SJCRH30 (cell line): ENCODE results near the gene EIF2AK2. TPM values are rescaled to one million over a fixed set of nuclear protein-coding genes. Genes with fewer than 3 reads are reported as not detected.

ENCODE experiments used
- DNase-seq, 2 experiments: peaks; one replicate each; pipeline ENCODE4 v3.0.0-alpha.2; 2015 to 2020
- H3K27ac ChIP-seq: fragments of 250-450 bp; sonication (Bioruptor Pico); 2 replicates; pipeline ENCODE4 v1.5.1; 2020; ENCODE audit warnings: mild to moderate bottlenecking, moderate library complexity
- H3K27me3 ChIP-seq: fragments of 250-450 bp; sonication (Bioruptor Pico); 2 replicates; pipeline ENCODE4 v1.5.1; 2020; ENCODE audit warnings: mild to moderate bottlenecking, moderate library complexity
- H3K36me3 ChIP-seq: fragments of 250-450 bp; sonication (Bioruptor Pico); 2 replicates; pipeline ENCODE4 v1.5.1; 2020; ENCODE audit warnings: mild to moderate bottlenecking, moderate library complexity
- H3K4me1 ChIP-seq: fragments of 250-450 bp; sonication (Bioruptor Pico); 2 replicates; pipeline ENCODE4 v1.5.1; 2020; ENCODE audit warnings: mild to moderate bottlenecking, moderate library complexity
- H3K4me3 ChIP-seq: fragments of 250-450 bp; sonication (Bioruptor Pico); 2 replicates; pipeline ENCODE4 v1.5.1; 2020; ENCODE audit warnings: mild to moderate bottlenecking, moderate library complexity
- H3K9me3 ChIP-seq: fragments of 250-450 bp; sonication (Bioruptor Pico); replicated peaks from 2 replicates; pipeline ENCODE4 v1.5.1; 2020; ENCODE audit warnings: mild to moderate bottlenecking, moderate library complexity
- total RNA-seq: library from RNA; depleted of rRNA; stranded (reverse); fragments of >200 nt; shearing (Covaris generic); gene quantifications from 2 replicates; pipeline ENCODE4 v1.2.3, GENCODE V29; 2014

EIF2AK2 gene
- total RNA-seq, 1 experiment from 2014 or later = 46.0 TPM

DNA sequence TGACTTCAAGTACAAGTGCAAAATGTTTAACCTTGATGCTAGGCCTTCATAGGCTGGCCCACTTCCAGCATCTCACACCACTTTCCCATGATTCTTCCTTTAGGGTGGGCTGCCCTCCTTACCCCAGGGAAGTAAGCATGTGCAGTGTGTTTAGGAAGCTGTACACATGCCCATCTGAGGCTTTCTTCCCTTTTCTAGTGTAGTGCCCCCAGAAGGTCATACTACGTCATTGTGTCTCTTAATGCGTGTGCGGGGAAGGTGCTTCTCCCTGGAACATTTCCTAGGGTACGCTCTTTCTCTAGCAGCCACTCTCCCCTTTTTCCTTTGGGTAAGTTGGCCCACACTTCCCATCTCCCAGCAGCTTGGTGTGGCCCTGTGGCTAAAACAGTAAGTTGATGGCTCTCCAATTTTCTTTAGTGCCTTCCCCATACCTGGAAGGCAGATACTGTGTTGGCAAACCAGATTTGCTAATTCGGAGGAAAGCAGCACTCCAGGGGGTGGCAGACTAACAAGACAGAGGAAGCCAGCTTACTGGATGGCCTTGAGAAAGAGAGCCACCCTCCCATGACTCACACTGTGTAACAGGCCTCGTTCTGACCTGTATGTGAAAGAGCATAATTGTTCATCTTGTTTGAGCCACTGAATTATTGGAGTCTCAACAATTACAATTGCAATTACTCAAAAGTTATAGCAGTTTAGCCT, 32.8 kb upstream of the EIF2AK2 start:
- no peak overlapping the region for H3K27ac ChIP-seq
- H3K9me3 ChIP-seq = no peaks in the 10 kb centered on the region
- no peak overlapping the region for H3K4me3 ChIP-seq
- H3K36me3 ChIP-seq = no peaks in the 10 kb centered on the region
- no peaks in the 10 kb centered on the region for H3K4me1 ChIP-seq
- H3K27me3 ChIP-seq = no peaks in the 10 kb centered on the region
- DNase-seq = peak in 1 of 2 experiments; percentile 42

DNA sequence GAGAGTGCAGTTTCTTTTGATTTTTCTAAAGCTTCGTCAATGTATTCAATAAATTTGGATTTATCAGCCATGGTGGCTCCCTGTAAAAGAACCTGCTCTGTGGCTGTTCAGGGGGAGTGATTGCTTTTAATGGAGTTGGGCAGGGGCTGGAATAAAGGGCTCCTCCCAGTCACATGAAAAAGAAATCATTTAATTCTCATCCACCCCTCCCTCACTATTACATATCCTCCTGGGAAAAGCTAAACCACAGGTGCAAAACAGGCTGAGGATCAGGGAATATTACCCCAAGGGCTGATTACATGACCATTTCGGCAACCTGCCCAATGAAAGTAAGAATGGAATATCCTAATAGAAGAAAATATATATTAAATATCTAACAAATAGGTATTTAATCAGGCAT, 31.8 kb upstream of the EIF2AK2 start, which contains the start of gene SULT6B1:
TSS of gene SULT6B1 (minus strand) at position 101 of the 400 bp plus-strand sequence. CDS start at position 71, 30 bp downstream.
- H3K4me1 ChIP-seq = no peaks in the 10 kb centered on the region
- H3K9me3 ChIP-seq = no peaks in the 10 kb centered on the region
- no peaks in the 10 kb centered on the region for H3K27me3 ChIP-seq
- no peak within 1 kb of the TSS for H3K27ac ChIP-seq
- no peak within 1 kb of the TSS for H3K4me3 ChIP-seq
- DNase-seq = no peak
- H3K36me3 ChIP-seq = no peaks in the 10 kb centered on the region

DNA sequence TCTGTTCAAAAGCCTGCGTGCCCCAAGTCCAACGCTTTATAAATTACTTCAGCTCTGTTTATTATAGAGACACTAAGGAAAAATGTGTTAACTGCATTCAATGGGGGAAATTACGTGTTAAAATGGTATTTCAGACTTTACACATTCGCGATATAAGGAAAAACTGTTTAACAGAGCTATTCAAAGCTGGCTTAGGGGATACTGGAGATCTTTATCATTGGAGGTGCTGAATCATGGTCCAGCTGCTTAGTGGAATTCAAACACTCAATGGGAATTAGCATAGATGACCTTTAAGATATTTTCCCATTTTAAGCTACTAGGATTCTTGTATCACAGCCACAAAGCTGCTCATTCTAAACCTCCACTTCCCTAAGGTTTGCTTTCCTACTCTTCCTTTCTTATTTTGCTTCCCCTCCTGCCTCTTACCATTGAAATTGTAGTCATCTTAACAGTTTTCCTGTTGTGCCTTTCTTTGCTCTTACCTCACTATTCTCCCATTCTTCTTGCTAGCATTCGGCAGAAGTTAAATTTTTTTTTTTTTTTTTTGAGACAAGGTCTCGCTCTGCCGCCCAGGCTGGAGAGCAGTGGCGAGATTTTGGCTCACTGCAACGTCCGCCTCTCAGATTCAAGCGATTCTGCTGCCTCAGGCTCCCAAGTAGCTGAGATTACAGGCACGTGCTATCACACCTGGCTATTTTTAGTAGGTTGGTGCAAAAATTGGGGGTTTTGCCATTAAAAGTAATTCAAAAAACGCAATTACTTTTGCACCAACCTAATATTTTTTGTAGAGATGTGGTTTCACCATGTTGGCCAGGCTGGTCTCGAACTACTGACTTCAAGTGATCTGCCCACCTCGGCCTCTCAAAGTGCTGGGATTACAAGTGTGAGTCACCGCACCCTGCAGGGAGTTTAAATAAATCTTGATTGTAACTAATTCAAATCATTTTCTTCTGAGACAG, 25.2 kb upstream of the EIF2AK2 start:
- H3K4me1 ChIP-seq = no peaks in the 10 kb centered on the region
- no peak overlapping the region for H3K27ac ChIP-seq
- no peaks in the 10 kb centered on the region for H3K9me3 ChIP-seq
- DNase-seq = peak; percentile 22 to 61
- H3K36me3 ChIP-seq = no peaks in the 10 kb centered on the region
- 0 out of 2 replicates have a peak, but pooled peaks cover 3% of the 10 kb centered on the region for H3K27me3 ChIP-seq
- H3K4me3 ChIP-seq = no peak overlapping the region

DNA sequence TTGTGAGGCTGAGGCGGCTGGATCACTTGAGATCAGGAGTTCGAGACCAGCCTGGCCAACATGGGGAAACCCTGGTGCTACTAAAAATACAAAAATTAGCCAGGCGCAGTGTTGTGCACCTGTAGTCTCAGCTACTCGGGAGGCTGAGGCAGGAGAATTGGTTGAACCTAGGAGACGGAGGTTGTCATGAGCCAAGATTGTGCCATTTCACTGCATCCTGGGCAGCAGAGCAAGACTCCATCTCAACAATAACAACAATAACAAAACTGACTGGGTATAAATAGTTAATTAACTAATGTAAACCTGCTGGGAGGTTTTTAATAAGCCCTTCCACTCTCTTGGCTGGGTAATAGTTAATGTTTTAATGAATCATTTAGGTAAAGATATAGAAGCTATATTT, 23.9 kb upstream of the EIF2AK2 start:
- H3K4me1 ChIP-seq = no peaks in the 10 kb centered on the region

DNA sequence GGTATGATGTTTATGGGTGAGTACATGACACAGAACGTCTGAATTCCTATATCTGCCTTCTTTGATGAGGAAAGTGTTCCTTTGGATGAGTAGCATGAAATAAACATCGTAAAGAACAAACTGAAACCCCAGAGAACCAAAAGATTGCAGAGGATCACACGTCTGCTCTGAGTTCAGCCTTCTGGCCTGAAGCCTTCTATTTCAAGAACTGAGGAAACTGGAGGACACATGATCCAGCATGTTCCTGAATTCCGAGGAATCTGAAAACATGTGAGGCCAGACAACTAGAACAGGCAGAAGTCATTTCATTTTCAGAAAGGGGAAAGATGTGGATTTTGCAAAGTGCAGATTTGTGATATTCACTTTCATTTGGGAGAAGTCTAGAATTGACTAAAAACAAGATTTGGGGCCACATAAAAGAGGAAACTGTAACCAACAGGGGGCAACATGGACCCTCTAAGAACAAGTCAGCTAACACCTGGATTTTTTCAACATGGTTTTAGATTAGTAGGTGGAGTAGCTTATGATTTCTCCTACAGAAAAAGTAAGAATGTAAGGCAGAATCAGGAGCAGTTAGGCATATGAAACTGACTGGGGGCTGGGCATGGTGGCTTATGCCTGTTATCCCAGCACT, 23.3 kb upstream of the EIF2AK2 start:
- no peaks in the 10 kb centered on the region for H3K4me1 ChIP-seq
- no peak overlapping the region for H3K4me3 ChIP-seq
- no peaks in the 10 kb centered on the region for H3K36me3 ChIP-seq
- H3K27me3 ChIP-seq = 0 out of 2 replicates have a peak, but pooled peaks cover 6% of the 10 kb centered on the region
- no peak overlapping the region for H3K27ac ChIP-seq
- DNase-seq = no peak
- H3K9me3 ChIP-seq = no peaks in the 10 kb centered on the region

More for the DNA sequence above, 23.9 kb upstream of the EIF2AK2 start:
- Histone ChIP-seq H3K9me3 (no peaks in the 10 kb centered on the region), H3K27me3 (0 out of 2 replicates have a peak, but pooled peaks cover 6% of the 10 kb centered on the region), H3K4me3 (no peak overlapping the region), H3K36me3 (no peaks in the 10 kb centered on the region), H3K27ac (no peak overlapping the region)
- DNase-seq = no peak

DNA sequence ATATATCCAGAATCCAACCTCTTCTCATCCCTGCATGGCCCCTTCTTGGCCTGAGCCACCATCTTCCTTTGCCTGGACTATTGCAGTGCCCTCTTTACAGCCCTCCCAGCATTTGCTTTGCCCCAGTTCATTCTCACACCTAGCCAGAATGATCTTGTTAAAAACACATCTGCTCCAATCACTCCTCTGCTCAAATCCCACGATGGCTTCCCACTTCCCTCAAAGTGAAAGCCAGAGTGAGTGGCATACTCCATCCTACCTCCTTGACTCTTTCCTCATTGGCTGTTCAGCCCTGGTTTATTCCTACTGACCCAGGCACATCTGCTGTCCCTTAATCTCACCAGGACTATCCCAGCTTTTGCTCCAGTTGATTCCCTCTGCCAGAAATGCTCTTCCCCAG, 17.0 kb upstream of the EIF2AK2 start:
- no peaks in the 10 kb centered on the region for H3K9me3 ChIP-seq
- peak; percentile 29 to 62 for DNase-seq
- H3K4me3 ChIP-seq = no peak overlapping the region
- H3K27me3 ChIP-seq = 0 out of 2 replicates have a peak, but pooled peaks cover 3% of the 10 kb centered on the region
- no peak overlapping the region for H3K27ac ChIP-seq
- H3K36me3 ChIP-seq = no peaks in the 10 kb centered on the region
- H3K4me1 ChIP-seq = no peaks in the 10 kb centered on the region

DNA sequence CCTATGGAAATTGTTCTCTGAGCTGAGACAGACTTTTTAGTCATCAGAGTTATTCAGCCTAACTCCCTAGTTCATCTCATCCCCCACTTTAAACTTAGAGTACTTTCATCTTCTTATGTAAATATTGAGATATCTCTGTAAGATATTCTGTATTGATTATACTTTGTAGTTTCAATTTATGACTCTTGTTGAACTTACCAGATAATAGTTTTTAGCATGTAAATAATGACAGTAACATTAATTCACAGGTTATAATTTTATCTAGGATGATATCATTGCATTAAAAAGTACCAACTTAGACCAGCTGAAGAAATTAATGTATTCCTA, 14.8 kb upstream of the EIF2AK2 start:
- H3K27me3 ChIP-seq = 0 out of 2 replicates have a peak, but pooled peaks cover under 1% of the 10 kb centered on the region
- no peak overlapping the region for H3K4me3 ChIP-seq

DNA sequence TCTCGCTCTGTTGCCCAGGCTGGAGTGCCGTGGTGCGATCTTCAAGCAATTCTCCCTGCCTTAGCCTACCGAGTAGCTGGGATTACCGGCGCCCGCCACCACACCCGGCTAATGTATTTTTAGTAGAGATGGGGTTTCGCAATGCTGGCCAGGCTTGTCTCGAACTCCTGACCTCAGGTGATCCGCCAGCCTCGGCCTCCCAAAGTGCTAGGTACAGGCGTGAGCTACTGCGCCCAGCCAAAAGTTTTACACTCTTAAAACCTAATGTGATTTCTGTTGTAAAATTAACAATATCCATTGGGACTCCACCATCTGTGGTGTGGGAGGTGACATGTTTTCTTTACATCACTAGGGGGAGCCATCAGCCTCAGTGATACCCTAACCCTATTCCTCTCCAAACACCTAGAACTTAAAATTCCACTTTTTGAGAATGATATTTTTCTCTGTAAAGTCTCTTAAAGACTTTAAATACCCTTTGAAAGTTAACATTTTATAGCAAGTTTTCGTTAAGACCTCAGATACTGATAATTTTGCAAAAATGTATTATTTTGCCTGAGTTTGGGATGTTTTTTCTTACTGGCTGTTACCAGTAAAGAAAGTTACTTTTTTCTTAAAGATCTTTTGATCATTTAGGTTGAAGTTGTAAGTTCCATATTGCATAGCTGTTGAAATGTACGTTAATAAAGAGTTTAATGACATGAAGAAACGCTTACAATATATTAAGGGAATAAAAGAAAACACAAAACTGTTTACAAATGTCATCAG, 11.6 kb upstream of the EIF2AK2 start:
- no peak overlapping the region for H3K4me3 ChIP-seq
- H3K27ac ChIP-seq = no peak overlapping the region
- no peaks in the 10 kb centered on the region for H3K36me3 ChIP-seq
- H3K4me1 ChIP-seq = no peaks in the 10 kb centered on the region
- DNase-seq = peak; percentile 45 to 78
- no peaks in the 10 kb centered on the region for H3K27me3 ChIP-seq
- peaks cover 3% of the 10 kb centered on the region; the same call in 1 of the 2 replicates for H3K9me3 ChIP-seq

More for the DNA sequence above, 14.8 kb upstream of the EIF2AK2 start:
- DNase-seq = no peak
- H3K36me3 ChIP-seq = no peaks in the 10 kb centered on the region
- no peaks in the 10 kb centered on the region for H3K9me3 ChIP-seq
- no peak overlapping the region for H3K27ac ChIP-seq
- H3K4me1 ChIP-seq = no peaks in the 10 kb centered on the region

DNA sequence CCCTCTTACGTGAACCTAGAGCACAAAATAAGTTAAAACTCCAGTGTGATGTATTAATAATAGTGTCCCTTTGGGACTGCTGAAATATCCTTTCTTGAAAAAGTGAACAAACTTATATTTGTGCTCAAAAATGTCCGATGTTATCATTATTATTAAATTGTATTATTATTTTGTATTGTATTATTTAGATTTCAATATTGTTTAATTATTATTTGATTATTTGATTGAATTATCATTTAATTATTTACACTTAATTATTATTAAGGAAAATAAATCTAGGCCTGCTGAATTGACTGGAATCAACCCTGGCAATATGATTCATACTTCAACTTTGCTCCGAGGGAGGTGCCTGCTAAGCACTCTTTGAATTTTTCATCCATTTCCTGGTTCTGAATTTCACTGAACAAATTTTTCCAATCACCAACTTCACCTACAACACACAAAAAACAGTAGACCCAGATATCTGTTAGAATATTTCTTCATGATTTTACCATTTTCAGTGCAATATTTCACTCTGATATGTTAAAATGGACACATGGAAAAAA, 10.9 kb upstream of the EIF2AK2 start:
- H3K36me3 ChIP-seq = no peaks in the 10 kb centered on the region
- H3K4me3 ChIP-seq = no peak overlapping the region
- H3K9me3 ChIP-seq = peaks cover 3% of the 10 kb centered on the region; the same call in 1 of the 2 replicates
- no peak overlapping the region for H3K27ac ChIP-seq
- no peaks in the 10 kb centered on the region for H3K4me1 ChIP-seq
- no peak for DNase-seq
- no peaks in the 10 kb centered on the region for H3K27me3 ChIP-seq

DNA sequence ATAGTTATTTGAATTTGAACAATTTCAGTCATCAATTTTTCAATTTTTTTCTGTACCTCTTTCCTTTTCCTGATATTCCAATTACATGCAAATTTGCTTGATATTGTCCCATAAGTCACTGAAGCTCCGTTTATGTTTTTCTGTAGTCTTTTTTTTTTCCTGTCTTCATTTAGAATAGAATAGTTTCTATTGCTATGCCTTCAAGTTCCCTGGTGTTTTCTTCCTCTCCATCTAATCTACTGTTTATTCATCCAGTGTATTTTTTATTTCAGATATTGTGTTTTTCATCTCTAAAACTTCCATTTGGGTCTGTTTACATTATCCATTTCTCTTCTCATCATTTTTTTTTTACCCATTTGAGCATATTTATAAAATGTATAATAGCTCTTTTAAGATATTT, 8.0 kb upstream of the EIF2AK2 start:
- DNase-seq = no peak
- no peak overlapping the region for H3K27ac ChIP-seq
- no peaks in the 10 kb centered on the region for H3K36me3 ChIP-seq

DNA sequence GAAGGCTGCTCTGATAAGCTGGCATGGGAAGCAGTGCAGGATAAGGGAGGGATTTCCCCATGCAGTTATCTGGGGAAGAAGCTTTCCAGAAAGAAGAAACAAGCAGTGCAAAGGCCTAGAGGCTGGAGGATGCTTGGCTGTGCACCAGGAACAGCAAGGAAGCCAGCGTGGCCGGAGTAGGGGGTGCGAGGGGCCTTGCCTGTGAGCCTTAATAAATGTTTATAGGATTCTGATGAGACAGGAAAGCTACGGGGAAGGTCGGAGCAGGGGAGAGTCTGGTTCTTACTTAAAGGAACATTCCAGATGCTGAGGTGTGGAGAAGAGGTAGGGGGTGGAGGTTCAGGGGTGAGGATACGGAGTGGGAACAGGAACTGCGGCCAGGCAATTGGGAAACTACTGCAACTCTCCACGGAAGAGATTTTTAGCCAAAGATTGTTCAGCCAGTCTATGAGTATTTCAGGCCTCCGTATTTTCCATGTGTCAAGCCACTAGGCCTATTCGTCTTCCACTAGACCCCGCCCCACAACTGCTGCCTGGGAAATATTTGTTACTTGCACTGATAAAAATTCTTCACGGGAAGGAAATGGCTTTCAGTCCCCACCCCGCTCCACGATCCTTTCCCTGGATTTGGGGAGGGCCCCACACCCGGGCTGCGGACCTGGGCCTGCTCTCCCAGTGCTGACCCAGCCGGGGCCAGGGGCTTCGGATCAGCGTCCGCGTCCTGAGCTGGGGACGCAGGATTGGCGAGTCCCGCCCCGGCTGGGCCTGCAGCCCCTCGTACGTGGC, 516 bp downstream of the EIF2AK2 start:
- Histone ChIP-seq H3K9me3 (no peaks in the 10 kb centered on the region), H3K4me1 (peaks cover 4% of the 10 kb centered on the region; the same call in 1 of the 2 replicates), H3K4me3 (peak overlapping the region; percentile 71), H3K27ac (peak overlapping the region; percentile 38), H3K36me3 (no peaks in the 10 kb centered on the region; the same call in 1 of the 2 replicates), H3K27me3 (no peaks in the 10 kb centered on the region)
- peak; percentile 58 to 60 for DNase-seq

More for the DNA sequence above, 8.0 kb upstream of the EIF2AK2 start:
- H3K4me3 ChIP-seq = no peak overlapping the region
- peaks cover 3% of the 10 kb centered on the region; the same call in 1 of the 2 replicates for H3K9me3 ChIP-seq
- no peaks in the 10 kb centered on the region for H3K27me3 ChIP-seq
- no peaks in the 10 kb centered on the region for H3K4me1 ChIP-seq

DNA sequence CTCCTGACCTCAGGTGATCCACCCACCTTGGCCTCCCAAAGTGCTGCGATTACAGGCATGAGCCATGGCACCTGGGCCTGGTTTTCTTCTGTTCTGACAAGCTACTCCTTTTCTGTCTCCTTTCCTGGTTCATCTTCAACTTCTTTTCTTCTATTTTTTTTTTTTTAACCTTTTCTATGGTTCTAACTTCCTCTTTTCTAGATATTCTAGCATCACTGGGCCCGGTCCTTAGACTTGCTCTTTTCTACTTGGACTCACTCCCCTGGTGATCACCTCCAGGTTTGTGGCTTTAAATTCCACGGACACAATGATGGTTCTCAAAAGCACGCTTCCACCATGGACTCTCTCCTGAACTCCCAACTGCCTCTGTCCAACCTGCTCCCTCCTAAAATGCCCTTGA, 2.0 kb downstream of the EIF2AK2 start:
- no peak for DNase-seq
- no peaks in the 10 kb centered on the region for H3K9me3 ChIP-seq
- H3K27me3 ChIP-seq = no peaks in the 10 kb centered on the region
- no peak overlapping the region for H3K4me3 ChIP-seq
- no peak overlapping the region for H3K27ac ChIP-seq
- H3K36me3 ChIP-seq = no peaks in the 10 kb centered on the region; the same call in 1 of the 2 replicates
- peaks cover 4% of the 10 kb centered on the region; the same call in 1 of the 2 replicates for H3K4me1 ChIP-seq

DNA sequence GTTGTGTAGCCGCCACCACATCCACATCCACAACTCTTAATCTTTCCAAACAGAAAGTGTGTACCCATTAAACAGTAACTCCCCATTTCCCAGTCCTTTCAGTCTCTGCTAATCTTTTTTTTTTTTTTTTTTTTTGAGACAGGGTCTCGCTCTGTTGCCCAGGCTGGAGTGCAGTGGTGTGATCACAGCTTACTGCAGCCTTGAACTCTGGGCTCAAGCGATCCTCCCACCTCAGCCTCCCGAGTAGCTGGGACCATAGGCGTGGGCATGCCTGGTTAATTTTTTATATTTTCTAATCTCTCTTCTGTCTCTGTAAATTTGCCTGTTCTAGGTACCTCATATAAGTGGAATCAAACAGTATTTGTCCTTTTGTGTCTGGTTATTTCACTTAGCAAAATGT, 3.6 kb downstream of the EIF2AK2 start:
- Histone ChIP-seq H3K9me3 (no peaks in the 10 kb centered on the region), H3K4me1 (peaks cover 4% of the 10 kb centered on the region; the same call in 1 of the 2 replicates), H3K27me3 (no peaks in the 10 kb centered on the region), H3K27ac (no peak overlapping the region), H3K4me3 (no peak overlapping the region), H3K36me3 (peaks cover 2% of the 10 kb centered on the region; the same call in 1 of the 2 replicates)
- no peak for DNase-seq
